Endometrium (tissue), 2 donors: ENCODE results near the gene MUC2.

ENCODE experiments used
- FAIRE-seq: peaks from 2 replicates; lab custom pipeline; 2012; peaks lifted over from hg19 to GRCh38; lab: Jason Lieb, UNC
- donor health status: control.
- donor health status: control.

MUC2 gene

GRCh38 chr11:1087961-1088926 is 13.6 kb downstream of the MUC2 start:
- no peak for FAIRE-seq

GRCh38 chr11:1088927-1089737 is 14.5 kb downstream of the MUC2 start:
- FAIRE-seq: no peak

GRCh38 chr11:1089738-1090599 is 15.3 kb downstream of the MUC2 start:
- FAIRE-seq: no peak

- FAIRE-seq: no peak
Measured at GRCh38 chr11:1090600-1091331, 16.1 kb downstream of the MUC2 start.

GRCh38 chr11:1091332-1092083 is 16.8 kb downstream of the MUC2 start:
- no peak for FAIRE-seq

- no peak for FAIRE-seq
Measured at GRCh38 chr11:1092145-1092670, 17.5 kb downstream of the MUC2 start.

GRCh38 chr11:1092919-1093318 is 18.2 kb downstream of the MUC2 start:
- no peak for FAIRE-seq

- FAIRE-seq: no peak
Measured at GRCh38 chr11:1099519-1100355, 25.1 kb downstream of the MUC2 start.

GRCh38 chr11:1100417-1101245 is 26.0 kb downstream of the MUC2 start:
- FAIRE-seq: no peak

- FAIRE-seq: no peak
Measured at GRCh38 chr11:1101318-1102089, 26.8 kb downstream of the MUC2 start.

- FAIRE-seq: no peak
Measured at GRCh38 chr11:1102221-1102971, 27.7 kb downstream of the MUC2 start.

GRCh38 chr11:1102996-1103395 is 28.3 kb downstream of the MUC2 start:
- FAIRE-seq: no peak

- FAIRE-seq: no peak
Measured at GRCh38 chr11:1103401-1104360, 29.0 kb downstream of the MUC2 start.

- FAIRE-seq: no peak
Measured at GRCh38 chr11:1104411-1105182, 29.9 kb downstream of the MUC2 start.

GRCh38 chr11:1105183-1105565 is 30.5 kb downstream of the MUC2 start:
- no peak for FAIRE-seq
